Cardiac fibroblast (primary cell): ENCODE results near the gene THADA.

ENCODE experiments used
- DNase-seq, 2 donors: peaks; one replicate each; pipeline versions ENCODE4 v3.0.0 to v3.0.0-alpha.2; 2010; ENCODE audit warnings: low read depth in 2 of 2
- H3K4me3 ChIP-seq, 2 donors: replicated peaks in 1 of 2; 1 replicate in 1 of 2; 2 replicates in 1 of 2; pipeline ENCODE4 v1.5.1; 2011; ENCODE audit warnings: low read depth in 2 of 2, low read length in 2 of 2, mild to moderate bottlenecking in 2 of 2, moderate library complexity in 1 of 2
- CTCF ChIP-seq: IDR thresholded peaks from one replicate; pipeline ENCODE4 v1.5.1; 2011; ENCODE audit warnings: low read depth, mild to moderate bottlenecking, low read length, inconsistent platforms

THADA gene

GRCh38 chr2:43212931-43213330, 382.9 kb downstream of the THADA start:
- no peak overlapping the region for H3K4me3 ChIP-seq
- TF ChIP-seq CTCF, result no peak
- DNase-seq, result no peak

- no peak for DNase-seq
- no peak for TF ChIP-seq CTCF
- no peak overlapping the region for H3K4me3 ChIP-seq
Measured at GRCh38 chr2:43212216-43212835, 383.5 kb downstream of the THADA start.

GRCh38 chr2:43210467-43211303, 385.2 kb downstream of the THADA start:
- DNase-seq, result peak; percentile 62 to 70
- no peak overlapping the region for H3K4me3 ChIP-seq

GRCh38 chr2:43210125-43210466, 385.7 kb downstream of the THADA start:
- no peak for DNase-seq
- no peak overlapping the region for H3K4me3 ChIP-seq
- TF ChIP-seq CTCF, result no peak

More at GRCh38 chr2:43210467-43211303, 385.2 kb downstream of the THADA start:
- TF ChIP-seq CTCF, result no peak

GRCh38 chr2:43209204-43209717, 386.6 kb downstream of the THADA start:
- no peak for DNase-seq
- H3K4me3 ChIP-seq, result no peak overlapping the region
- TF ChIP-seq CTCF, result no peak

- no peak overlapping the region for H3K4me3 ChIP-seq
- no peak for TF ChIP-seq CTCF
- DNase-seq, result no peak
Measured at GRCh38 chr2:43207553-43208300, 388.1 kb downstream of the THADA start.
